HepG2 (cell line): ENCODE data around the gene POU6F1. TPM values are rescaled to one million over a fixed set of nuclear protein-coding genes. Genes with fewer than 3 reads are reported as not detected.

Source experiments
- CHCHD3 ChIP-seq: sonication (generic); formaldehyde crosslinking; IDR thresholded peaks from 2 replicates; pipeline ENCODE4 v1.8.0; 2022; ENCODE audit warnings: mild to moderate bottlenecking, missing genetic modification reagents, moderate library complexity
- GABPB1 ChIP-seq: IDR thresholded peaks from 2 replicates; pipeline ENCODE4 v1.6.1; 2016; ENCODE audit warnings: mild to moderate bottlenecking, missing genetic modification reagents, moderate library complexity, missing compliant biosample characterization
- HNRNPLL ChIP-seq: fragments of 200-400 bp; formaldehyde crosslinking; IDR thresholded peaks from 2 replicates; pipeline ENCODE4 v1.6.1; 2017; ENCODE audit warnings: mild to moderate bottlenecking, low read depth, low read length; ENCODE audit not compliant: poor library complexity, severe bottlenecking
- JDP2 ChIP-seq: sonication (generic); formaldehyde crosslinking; IDR thresholded peaks from 2 replicates; pipeline ENCODE4 v1.8.1; 2022; ENCODE audit warnings: missing genetic modification reagents, borderline replicate concordance
- NFIB ChIP-seq: sonication (generic); formaldehyde crosslinking; IDR thresholded peaks from 2 replicates; pipeline ENCODE4 v1.9.0; 2021; ENCODE audit warnings: missing genetic modification reagents, mild to moderate bottlenecking, borderline replicate concordance
- NR2F2 ChIP-seq: IDR thresholded peaks from 2 replicates; pipeline ENCODE4 v1.6.1; 2012; ENCODE audit warnings: low read depth, inconsistent platforms, borderline replicate concordance
- NRL ChIP-seq: sonication (generic); formaldehyde crosslinking; IDR thresholded peaks from 2 replicates; pipeline ENCODE4 v1.5.0; 2020; ENCODE audit warnings: missing genetic modification reagents, mild to moderate bottlenecking, moderate library complexity, borderline replicate concordance
- PHF21A ChIP-seq: sonication (generic); formaldehyde crosslinking; IDR thresholded peaks from 2 replicates; pipeline ENCODE4 v1.5.0; 2020; ENCODE audit warnings: mild to moderate bottlenecking, missing genetic modification reagents
- SP5 ChIP-seq: IDR thresholded peaks from 2 replicates; pipeline ENCODE4 v1.6.1; 2016; ENCODE audit warnings: low read depth, borderline replicate concordance
- TCF7L2 ChIP-seq: IDR thresholded peaks from 2 replicates; pipeline ENCODE4 v1.6.1; 2011; ENCODE audit warnings: mild to moderate bottlenecking, low read depth, low read length, moderate library complexity
- ZNF343 ChIP-seq: sonication (generic); formaldehyde crosslinking; IDR thresholded peaks from 2 replicates; pipeline ENCODE4 v1.4.0; 2020; ENCODE audit warnings: mild to moderate bottlenecking, missing genetic modification reagents
- ZNF564 ChIP-seq: sonication (generic); formaldehyde crosslinking; IDR thresholded peaks from 2 replicates; pipeline ENCODE4 v1.8.1; 2023; ENCODE audit warnings: mild to moderate bottlenecking, missing genetic modification reagents
- ZNF790 ChIP-seq: sonication (generic); formaldehyde crosslinking; IDR thresholded peaks from 2 replicates; pipeline ENCODE4 v1.8.0; 2022; ENCODE audit warnings: missing genetic modification reagents, mild to moderate bottlenecking, borderline replicate concordance
- ZSCAN20 ChIP-seq: sonication (generic); formaldehyde crosslinking; IDR thresholded peaks from 2 replicates; pipeline ENCODE4 v1.4.0; 2020; ENCODE audit warnings: missing genetic modification reagents, mild to moderate bottlenecking, borderline replicate concordance
- polyA plus RNA-seq, 8 experiments: library from polyadenylated mRNA; depleted of rRNA in 3 of 8; stranded (reverse) in 7 of 8; unstranded in 1 of 8; fragments of >200 nt; fragmentation: Illumina TruSeq in 4 of 8; extraction: Trizol in 4 of 8; gene quantifications; 2 replicates each; pipeline versions ENCODE4 v1.2.1 to v1.2.3, GENCODE V29; 2011 to 2016; ENCODE audit warnings: low read depth in 4 of 8, missing spikeins in 1 of 8, mixed read lengths in 1 of 8; ENCODE audit not compliant: insufficient read depth in 1 of 8
- total RNA-seq, 5 experiments: library from RNA; depleted of rRNA; stranded (reverse); fragments of >200 nt; fragmentation: Illumina TruSeq; extraction: Trizol; gene quantifications; 2 replicates each; pipeline ENCODE4 v1.2.3, GENCODE V29; 2016; ENCODE audit warnings: low read depth in 1 of 5
- TF ChIP-seq, protein P1 (sequence below): sonication (generic); formaldehyde crosslinking; conservative IDR thresholded peaks from 2 replicates; pipeline ENCODE4 v1.4.0; 2020; ENCODE audit warnings: missing genetic modification reagents
- TF ChIP-seq, protein P2 (sequence below): sonication (generic); formaldehyde crosslinking; IDR thresholded peaks from 2 replicates; pipeline ENCODE4 v1.8.1; 2023; ENCODE audit warnings: mild to moderate bottlenecking, moderate library complexity, missing genetic modification reagents
- TF ChIP-seq, protein P3 (sequence below): sonication (generic); formaldehyde crosslinking; IDR thresholded peaks from 2 replicates; pipeline ENCODE4 v1.9.0; 2022; ENCODE audit warnings: low read depth, missing genetic modification reagents
- TF ChIP-seq, protein P4 (sequence below): sonication (generic); formaldehyde crosslinking; IDR thresholded peaks from 2 replicates; pipeline ENCODE4 v1.8.1; 2023; ENCODE audit warnings: missing genetic modification reagents, mild to moderate bottlenecking, borderline replicate concordance
- TF ChIP-seq, protein P5 (sequence below): sonication (generic); formaldehyde crosslinking; IDR thresholded peaks from 2 replicates; pipeline ENCODE4 v1.4.0; 2020; ENCODE audit warnings: missing genetic modification reagents
- TF ChIP-seq, protein P6 (sequence below): sonication (generic); formaldehyde crosslinking; IDR thresholded peaks from 2 replicates; pipeline ENCODE4 v1.9.0; 2022; ENCODE audit warnings: missing genetic modification reagents, mild to moderate bottlenecking, borderline replicate concordance

POU6F1 gene
- total and polyA plus RNA-seq, 2 of the 13 experiments (the other 11 are each of a cell fraction or from before 2014, with no cell fraction given): 0.48 to 0.51 TPM

DNA sequence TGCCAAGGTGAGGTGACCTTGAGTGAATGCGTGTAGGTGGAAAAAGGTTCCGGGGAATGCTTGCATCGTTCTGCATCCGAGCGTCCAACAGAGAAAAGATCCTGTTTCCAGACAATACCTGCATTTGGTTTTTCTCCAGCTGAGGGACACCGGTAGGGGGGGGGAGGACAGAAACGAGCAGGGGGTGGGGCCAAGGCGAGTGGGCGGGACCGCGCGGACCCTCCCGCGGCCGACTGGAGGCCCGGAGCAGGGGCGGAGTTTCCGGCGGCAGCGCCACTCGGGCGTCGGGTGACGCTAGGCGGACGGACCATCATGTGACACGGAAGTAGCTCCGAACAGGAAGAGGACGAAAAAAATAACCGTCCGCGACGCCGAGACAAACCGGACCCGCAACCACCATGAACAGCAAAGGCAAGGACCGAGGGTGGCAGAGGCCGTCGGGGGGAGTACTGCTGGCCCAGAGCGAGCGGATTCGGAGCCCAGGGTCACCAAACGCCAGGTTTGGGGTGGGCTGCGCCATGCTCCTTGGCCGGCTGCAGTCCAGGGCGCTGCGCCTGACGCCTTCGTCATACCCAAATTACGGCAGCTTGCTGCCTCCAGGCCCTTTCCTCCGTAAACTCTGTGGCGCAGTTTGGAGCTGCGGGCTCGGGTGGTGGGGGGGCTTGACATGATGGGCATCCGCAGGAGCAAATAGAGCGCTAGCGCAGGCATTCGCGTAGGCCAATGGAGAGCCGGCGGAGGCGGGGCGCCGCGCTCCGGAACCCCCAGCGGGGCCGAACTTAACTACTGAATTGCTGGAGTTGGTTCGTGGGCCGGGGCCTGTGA, 20.9 kb upstream of the POU6F1 start, which contains the start of gene DAZAP2 (continued):
- TF ChIP-seq, protein P1, sequence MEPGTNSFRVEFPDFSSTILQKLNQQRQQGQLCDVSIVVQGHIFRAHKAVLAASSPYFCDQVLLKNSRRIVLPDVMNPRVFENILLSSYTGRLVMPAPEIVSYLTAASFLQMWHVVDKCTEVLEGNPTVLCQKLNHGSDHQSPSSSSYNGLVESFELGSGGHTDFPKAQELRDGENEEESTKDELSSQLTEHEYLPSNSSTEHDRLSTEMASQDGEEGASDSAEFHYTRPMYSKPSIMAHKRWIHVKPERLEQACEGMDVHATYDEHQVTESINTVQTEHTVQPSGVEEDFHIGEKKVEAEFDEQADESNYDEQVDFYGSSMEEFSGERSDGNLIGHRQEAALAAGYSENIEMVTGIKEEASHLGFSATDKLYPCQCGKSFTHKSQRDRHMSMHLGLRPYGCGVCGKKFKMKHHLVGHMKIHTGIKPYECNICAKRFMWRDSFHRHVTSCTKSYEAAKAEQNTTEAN (CRISPR knock-in tag): peak; percentile 60; the same call in 1 of the 2 replicates
- no peak for TF ChIP-seq CHCHD3 (CRISPR knock-in tag)
- no peak; the same call in 1 of the 2 replicates for TF ChIP-seq ZNF564
- TF ChIP-seq, protein P2, sequence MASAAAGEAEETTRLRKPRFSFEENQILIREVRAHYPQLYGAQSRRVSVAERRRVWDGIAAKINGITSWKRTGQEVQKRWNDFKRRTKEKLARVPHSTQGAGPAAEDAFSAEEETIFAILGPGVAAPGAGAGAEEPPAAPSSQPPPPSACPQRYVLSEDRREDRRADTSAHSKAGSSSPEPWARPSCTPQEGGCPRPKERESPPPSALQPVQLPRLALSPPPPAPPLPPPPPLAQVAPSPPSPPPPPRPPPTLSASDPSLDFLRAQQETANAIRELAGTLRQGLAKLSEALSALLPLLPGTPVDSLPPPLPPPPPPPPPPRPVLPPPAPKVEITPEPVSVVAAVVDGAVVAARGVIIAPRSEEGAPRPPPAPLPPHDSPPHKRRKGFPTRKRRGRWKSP (CRISPR knock-in tag): peak; percentile 84
- TF ChIP-seq ZNF790 (CRISPR knock-in tag): no peak
- no peak for TF ChIP-seq JDP2 (CRISPR knock-in tag)
- peak; percentile 89 for TF ChIP-seq GABPB1 (CRISPR knock-in tag)
- 0 out of 2 replicates have a peak, but pooled peaks have one; percentile 33 for TF ChIP-seq ZNF343 (CRISPR knock-in tag)
- TF ChIP-seq NR2F2: no peak
- no peak for TF ChIP-seq PHF21A
- TF ChIP-seq, protein P3, sequence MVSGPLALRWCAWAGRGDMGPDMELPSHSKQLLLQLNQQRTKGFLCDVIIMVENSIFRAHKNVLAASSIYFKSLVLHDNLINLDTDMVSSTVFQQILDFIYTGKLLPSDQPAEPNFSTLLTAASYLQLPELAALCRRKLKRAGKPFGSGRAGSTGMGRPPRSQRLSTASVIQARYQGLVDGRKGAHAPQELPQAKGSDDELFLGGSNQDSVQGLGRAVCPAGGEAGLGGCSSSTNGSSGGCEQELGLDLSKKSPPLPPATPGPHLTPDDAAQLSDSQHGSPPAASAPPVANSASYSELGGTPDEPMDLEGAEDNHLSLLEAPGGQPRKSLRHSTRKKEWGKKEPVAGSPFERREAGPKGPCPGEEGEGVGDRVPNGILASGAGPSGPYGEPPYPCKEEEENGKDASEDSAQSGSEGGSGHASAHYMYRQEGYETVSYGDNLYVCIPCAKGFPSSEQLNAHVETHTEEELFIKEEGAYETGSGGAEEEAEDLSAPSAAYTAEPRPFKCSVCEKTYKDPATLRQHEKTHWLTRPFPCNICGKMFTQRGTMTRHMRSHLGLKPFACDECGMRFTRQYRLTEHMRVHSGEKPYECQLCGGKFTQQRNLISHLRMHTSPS (CRISPR knock-in tag): no peak
- TF ChIP-seq NFIB (CRISPR knock-in tag): no peak
- TF ChIP-seq, protein P4, sequence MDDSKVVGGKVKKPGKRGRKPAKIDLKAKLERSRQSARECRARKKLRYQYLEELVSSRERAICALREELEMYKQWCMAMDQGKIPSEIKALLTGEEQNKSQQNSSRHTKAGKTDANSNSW (CRISPR knock-in tag): peak; percentile 99; the same call in 1 of the 2 replicates
- TF ChIP-seq HNRNPLL: peak; percentile 89
- TF ChIP-seq SP5 (CRISPR knock-in tag): 0 out of 2 replicates have a peak, but pooled peaks have one; percentile 10
- TF ChIP-seq ZSCAN20 (CRISPR knock-in tag): peak; percentile 85; the same call in 1 of the 2 replicates
- TF ChIP-seq, protein P5, sequence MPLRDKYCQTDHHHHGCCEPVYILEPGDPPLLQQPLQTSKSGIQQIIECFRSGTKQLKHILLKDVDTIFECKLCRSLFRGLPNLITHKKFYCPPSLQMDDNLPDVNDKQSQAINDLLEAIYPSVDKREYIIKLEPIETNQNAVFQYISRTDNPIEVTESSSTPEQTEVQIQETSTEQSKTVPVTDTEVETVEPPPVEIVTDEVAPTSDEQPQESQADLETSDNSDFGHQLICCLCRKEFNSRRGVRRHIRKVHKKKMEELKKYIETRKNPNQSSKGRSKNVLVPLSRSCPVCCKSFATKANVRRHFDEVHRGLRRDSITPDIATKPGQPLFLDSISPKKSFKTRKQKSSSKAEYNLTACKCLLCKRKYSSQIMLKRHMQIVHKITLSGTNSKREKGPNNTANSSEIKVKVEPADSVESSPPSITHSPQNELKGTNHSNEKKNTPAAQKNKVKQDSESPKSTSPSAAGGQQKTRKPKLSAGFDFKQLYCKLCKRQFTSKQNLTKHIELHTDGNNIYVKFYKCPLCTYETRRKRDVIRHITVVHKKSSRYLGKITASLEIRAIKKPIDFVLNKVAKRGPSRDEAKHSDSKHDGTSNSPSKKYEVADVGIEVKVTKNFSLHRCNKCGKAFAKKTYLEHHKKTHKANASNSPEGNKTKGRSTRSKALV: peak; percentile 67; the same call in 1 of the 2 replicates
- no peak for TF ChIP-seq TCF7L2
- TF ChIP-seq, protein P6, sequence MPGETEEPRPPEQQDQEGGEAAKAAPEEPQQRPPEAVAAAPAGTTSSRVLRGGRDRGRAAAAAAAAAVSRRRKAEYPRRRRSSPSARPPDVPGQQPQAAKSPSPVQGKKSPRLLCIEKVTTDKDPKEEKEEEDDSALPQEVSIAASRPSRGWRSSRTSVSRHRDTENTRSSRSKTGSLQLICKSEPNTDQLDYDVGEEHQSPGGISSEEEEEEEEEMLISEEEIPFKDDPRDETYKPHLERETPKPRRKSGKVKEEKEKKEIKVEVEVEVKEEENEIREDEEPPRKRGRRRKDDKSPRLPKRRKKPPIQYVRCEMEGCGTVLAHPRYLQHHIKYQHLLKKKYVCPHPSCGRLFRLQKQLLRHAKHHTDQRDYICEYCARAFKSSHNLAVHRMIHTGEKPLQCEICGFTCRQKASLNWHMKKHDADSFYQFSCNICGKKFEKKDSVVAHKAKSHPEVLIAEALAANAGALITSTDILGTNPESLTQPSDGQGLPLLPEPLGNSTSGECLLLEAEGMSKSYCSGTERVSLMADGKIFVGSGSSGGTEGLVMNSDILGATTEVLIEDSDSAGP (CRISPR knock-in tag): peak; percentile 90; the same call in 1 of the 2 replicates
- TF ChIP-seq NRL (CRISPR knock-in tag): peak; percentile 88; the same call in 1 of the 2 replicates
